A673 (cell line): ENCODE measurements around the gene NAT14.
"Not testable (repeated sequence)": the region's sequence is repeated elsewhere in the genome, so short reads cannot be mapped to it uniquely, and the experiment has no call there.

Experiments used
- EZH2 ChIP-seq: fragments of 200-600 bp; sonication (generic); IDR thresholded peaks from 2 replicates; pipeline ENCODE4 v1.6.1; 2017; ENCODE audit warnings: borderline replicate concordance, low read depth, mild to moderate bottlenecking, mixed read lengths, antibody characterized with exemption, low read length; ENCODE audit not compliant: poor library complexity, severe bottlenecking
- TF ChIP-seq, protein P1 (sequence below): fragments of 300-800, 200-600 bp; sonication (generic); conservative IDR thresholded peaks from 2 replicates; pipeline ENCODE4 v1.5.1; 2017; ENCODE audit warnings: low read depth, mild to moderate bottlenecking, antibody characterized with exemption, low read length, moderate library complexity, mixed read lengths

DNA sequence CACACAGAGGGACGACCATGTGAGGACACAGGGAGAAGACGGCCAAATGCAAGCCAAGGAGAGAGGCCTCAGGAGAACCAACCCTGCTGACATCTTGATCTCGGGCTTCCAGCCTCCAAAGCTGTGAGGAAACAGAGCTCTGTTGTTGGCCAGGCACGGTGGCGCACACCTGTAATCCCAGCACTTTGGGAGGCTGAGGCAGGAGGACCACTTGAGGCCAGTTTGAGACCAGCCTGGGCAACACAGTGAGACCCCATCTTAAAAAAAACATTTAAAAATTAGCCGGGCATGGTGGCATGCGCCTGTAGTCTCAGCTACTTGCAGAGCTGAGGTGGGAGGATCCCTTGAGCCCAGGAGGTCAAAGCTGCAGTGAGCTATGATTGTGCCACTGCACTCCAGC lies 49.3 kb downstream of the NAT14 start:
- TF ChIP-seq, protein P1, sequence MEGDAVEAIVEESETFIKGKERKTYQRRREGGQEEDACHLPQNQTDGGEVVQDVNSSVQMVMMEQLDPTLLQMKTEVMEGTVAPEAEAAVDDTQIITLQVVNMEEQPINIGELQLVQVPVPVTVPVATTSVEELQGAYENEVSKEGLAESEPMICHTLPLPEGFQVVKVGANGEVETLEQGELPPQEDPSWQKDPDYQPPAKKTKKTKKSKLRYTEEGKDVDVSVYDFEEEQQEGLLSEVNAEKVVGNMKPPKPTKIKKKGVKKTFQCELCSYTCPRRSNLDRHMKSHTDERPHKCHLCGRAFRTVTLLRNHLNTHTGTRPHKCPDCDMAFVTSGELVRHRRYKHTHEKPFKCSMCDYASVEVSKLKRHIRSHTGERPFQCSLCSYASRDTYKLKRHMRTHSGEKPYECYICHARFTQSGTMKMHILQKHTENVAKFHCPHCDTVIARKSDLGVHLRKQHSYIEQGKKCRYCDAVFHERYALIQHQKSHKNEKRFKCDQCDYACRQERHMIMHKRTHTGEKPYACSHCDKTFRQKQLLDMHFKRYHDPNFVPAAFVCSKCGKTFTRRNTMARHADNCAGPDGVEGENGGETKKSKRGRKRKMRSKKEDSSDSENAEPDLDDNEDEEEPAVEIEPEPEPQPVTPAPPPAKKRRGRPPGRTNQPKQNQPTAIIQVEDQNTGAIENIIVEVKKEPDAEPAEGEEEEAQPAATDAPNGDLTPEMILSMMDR = not testable (repeated sequence)
- not testable (repeated sequence) for TF ChIP-seq EZH2
